Stomach (tissue), 4 donors: ENCODE measurements around the gene RGS19.

Experiments used
- CTCF ChIP-seq, 7 experiments: fragments of 450-650 bp in 4 of 7; fragments of 200-600 bp in 3 of 7; sonication (generic) in 3 of 7; IDR thresholded peaks; one replicate each; pipeline ENCODE4 v1.5.1; 2016 to 2019; ENCODE audit warnings: antibody characterized with exemption in 7 of 7, control low read depth in 2 of 7, mild to moderate bottlenecking in 1 of 7
- POLR2A ChIP-seq, 4 donors: fragments of 450-650 bp; IDR thresholded peaks; one replicate each; pipeline ENCODE4 v1.6.1; 2016; ENCODE audit warnings: antibody characterized with exemption in 4 of 4, control low read depth in 2 of 4, mild to moderate bottlenecking in 1 of 4, moderate library complexity in 1 of 4
- POLR2AphosphoS5 ChIP-seq, 3 donors: sonication (generic); formaldehyde crosslinking; IDR thresholded peaks; one replicate each; pipeline ENCODE4 v1.6.1; 2016; ENCODE audit warnings: antibody characterized with exemption in 3 of 3

DNA sequence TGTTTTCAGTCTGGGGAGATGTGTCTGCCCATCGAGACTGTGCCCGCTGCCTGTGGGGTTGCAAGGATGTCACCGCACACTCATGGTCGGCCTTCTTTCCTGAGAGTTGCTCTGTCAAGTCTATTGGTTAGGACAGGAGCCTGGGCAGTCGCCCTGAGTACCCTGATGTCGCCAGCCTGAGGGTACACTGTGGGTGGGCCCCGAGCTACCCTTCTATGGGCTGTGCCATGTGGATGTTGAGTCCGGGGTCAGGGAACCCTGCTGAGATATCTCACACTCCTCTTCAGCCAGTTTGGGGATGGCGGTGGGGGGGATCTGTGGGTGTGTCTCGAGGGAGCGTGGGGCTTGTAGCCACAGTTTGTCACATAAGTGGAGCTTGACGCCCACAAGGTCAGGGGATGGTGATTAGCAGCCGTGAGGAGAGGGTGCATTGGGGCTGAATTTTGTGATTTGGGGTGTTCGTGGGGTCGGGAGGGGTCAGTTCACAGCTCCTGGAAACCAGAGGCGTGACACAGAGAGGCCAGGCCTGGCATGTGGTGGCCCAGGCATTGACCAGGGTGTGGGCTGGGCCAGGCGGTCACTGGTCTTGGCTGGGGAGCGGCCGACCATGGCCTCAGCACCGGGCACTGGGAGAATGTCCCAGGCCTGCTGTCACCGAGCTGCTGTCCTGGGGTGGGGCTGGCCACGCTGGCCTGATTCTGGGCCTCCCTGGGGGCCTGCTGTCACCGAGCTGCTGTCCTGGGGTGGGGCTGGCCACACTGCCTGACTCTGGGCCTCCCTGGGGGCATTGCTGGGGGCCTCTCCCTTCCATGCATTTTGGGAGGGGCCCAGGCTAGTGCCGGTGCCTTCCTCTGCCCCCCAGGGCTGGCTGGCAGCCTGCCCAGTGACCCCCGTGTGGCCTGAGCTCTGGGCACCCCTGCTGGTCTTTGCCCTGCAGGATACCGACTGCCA is 29.7 kb upstream of the RGS19 start:
- TF ChIP-seq CTCF (IDR thresholded peaks at IDR 0.05) (no peak), POLR2A (IDR thresholded peaks at IDR 0.05) (no peak), POLR2AphosphoS5 (IDR thresholded peaks at IDR 0.05) (no peak)
